GM18517 (cell line): ENCODE data around the gene GPR150.

Experiments
- ATAC-seq: cut with Tn5 transposase; IDR thresholded peaks from one replicate; pipeline ENCODE4 v1.9.1; 2021; ENCODE audit warnings: mild to moderate bottlenecking, moderate library complexity; ENCODE audit not compliant: unreplicated experiment

GPR150 gene

GRCh38 chr5:95647886-95648860 lies 28.3 kb downstream of the GPR150 start:
- no peak for ATAC-seq

- ATAC-seq = no peak
These were observed 29.4 kb downstream of the GPR150 start for GRCh38 chr5:95649274-95649673.

- ATAC-seq = no peak
These were observed 30.1 kb downstream of the GPR150 start for GRCh38 chr5:95649842-95650620.

GRCh38 chr5:95652849-95653248 lies 33.0 kb downstream of the GPR150 start:
- ATAC-seq = no peak

DNA sequence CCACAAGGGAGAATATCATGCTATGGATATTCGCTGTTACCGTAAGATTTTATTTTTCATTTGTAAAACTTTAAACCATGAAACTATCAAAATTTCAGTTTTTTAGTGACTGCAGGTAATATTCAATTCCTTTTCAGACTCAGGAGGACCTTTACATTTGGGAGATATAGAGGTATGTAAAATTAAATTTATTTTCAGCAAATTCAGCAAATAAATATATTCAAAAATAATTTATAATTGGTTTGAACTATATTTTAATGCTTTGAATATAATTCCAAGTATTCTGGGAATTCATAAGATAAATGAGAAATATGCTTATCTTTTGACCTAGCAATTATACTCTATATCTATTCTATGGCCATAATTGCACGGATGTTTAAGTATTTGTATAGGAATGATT lies 34.3 kb downstream of the GPR150 start:
- ATAC-seq = no peak

DNA sequence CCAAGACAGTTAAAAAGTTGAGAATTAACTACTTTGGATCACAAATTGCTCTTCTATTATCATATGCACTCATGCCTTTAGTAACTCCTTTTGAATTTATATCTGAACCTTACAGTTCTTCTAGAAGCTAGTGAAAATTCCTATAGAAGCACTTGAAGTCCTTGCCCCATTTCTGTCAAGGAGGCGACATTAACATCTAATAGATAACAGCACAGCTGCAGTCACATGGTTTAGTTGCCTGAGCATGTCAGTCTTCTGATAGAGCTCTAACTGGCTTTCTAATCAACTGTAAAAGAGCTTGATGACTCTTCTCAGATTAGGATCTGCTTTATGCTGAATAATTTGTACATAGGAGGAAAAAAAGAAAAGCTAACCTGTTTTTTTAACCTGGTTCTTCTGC lies 35.7 kb downstream of the GPR150 start:
- no peak for ATAC-seq

GRCh38 chr5:95660060-95660459 lies 40.2 kb downstream of the GPR150 start:
- ATAC-seq = no peak

- ATAC-seq = no peak
These were observed 43.1 kb downstream of the GPR150 start for GRCh38 chr5:95662946-95663345.

DNA sequence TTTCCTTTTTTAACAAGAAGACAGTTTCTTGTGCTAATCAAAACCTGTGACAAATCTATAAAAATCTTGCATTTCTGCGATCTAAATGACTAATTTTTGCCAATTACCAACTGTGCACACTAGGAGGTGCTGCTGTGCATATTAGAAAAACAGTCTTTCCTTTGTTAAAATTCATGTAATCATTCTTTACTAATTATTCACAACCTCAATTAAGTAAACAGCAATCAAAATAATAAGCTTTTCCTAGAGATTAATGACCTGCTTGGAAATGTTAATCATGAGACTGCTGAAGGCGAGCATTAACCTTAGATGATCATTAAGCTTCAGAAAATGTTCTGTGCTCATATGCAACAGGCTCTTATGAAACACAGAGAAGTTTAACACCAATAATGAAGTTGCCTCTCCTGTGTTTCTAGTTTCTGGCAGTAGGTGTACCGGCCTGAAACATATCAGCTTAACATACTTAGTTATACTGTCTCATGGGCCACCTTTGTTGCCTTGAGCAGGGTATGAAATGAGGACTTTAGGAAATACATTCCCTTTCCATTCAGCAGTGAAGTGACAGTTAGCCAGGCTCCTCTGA lies 44.4 kb downstream of the GPR150 start:
- ATAC-seq = no peak

- ATAC-seq = no peak
These were observed 47.3 kb downstream of the GPR150 start for GRCh38 chr5:95667061-95667618.

GRCh38 chr5:95667678-95668077 lies 47.8 kb downstream of the GPR150 start:
- ATAC-seq = no peak

- no peak for ATAC-seq
These were observed 48.3 kb downstream of the GPR150 start for GRCh38 chr5:95668216-95668615.

GRCh38 chr5:95668728-95669127 lies 48.8 kb downstream of the GPR150 start:
- no peak for ATAC-seq

DNA sequence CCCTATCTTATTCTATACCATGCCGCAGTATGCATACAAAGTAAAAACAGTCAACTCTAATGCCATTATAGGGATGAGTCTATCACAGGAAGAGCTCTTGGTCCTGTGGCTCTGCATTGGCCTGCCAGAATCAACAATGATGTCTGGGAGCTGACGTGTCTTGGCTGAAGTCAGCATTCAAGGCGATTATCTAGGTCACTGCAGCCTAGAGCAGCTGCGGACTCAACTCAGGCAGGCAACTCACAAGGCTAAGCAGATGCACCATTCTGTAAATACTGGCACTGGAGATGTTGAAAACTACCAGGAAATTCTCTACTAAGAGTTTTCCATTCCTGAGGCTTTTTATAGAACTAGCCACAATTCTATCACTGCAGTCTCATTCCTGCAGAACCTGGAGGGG lies 49.7 kb downstream of the GPR150 start:
- ATAC-seq = no peak

DNA sequence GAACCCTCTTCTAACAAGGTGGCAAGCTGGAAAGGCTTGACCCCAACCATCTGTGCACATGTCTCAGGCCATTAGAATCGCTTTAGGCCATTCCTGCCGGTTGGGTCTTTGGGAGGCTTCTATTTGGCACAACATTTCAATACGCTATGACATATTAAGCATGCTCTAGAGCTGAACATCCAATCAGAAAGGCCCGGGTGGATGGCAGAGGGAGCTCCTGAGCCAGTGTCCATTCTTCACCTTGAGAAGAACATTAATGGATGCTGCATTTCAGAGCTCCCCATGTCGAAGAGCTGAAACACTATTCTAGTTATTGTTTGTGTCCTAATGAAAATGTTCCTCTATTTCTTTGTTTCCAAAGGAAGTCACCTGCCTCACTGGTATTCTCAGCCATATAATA lies 50.1 kb downstream of the GPR150 start:
- no peak for ATAC-seq

DNA sequence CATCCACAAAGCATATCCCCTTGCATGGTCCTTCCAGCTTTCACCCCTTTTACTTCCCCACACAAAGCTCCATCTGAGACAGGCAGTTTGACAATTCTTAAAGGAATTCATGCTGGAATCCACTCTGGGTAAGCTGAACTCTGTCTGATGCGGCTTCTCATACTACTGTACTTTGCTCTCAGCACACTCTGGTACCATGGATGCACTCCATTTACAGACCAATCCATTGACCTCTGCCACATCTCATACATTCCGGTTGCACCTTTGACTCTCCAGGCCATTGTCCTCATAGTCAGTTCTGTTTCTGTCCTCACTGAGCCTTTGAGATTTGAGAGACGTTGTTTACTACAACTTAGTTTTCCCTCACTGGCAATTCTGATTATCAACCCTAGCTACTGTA lies 50.7 kb downstream of the GPR150 start:
- ATAC-seq = no peak
